Activated CD4-positive, alpha-beta T cell treated with anti-CD3 and anti-CD28 coated beads, Interleukin-2, Interleukin-6, amounts not matched to agents 100 ng/mL and 50 ng/mL, durations not matched to agents 16 hours and 8 hours (primary cell): Measurements from ENCODE around the gene DDX51.

Experiments
- DNase-seq: peaks from one replicate; pipeline ENCODE4 v3.0.0-alpha.2; 2020

The DDX51 gene

GRCh38 chr12:132166801-132167591, 22.9 kb upstream of the DDX51 start:
- no peak for DNase-seq

DNA sequence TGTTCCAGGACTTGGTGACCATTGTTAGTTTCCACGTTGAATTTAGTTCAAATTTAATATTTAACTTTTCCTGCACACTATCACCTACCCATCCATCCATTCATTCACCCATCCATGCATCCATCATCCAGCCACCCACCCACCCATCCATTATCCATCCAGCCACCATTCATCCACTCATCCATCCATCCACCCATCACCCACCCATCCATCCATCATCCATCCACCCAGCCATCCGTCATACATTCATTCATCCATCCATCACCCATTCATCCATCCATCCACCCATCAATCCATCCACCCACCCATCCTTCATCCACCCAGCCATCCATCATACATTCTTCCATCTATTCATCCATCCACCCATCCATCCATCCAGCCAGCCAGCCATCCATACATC, 22.0 kb upstream of the DDX51 start:
- no peak for DNase-seq

DNA sequence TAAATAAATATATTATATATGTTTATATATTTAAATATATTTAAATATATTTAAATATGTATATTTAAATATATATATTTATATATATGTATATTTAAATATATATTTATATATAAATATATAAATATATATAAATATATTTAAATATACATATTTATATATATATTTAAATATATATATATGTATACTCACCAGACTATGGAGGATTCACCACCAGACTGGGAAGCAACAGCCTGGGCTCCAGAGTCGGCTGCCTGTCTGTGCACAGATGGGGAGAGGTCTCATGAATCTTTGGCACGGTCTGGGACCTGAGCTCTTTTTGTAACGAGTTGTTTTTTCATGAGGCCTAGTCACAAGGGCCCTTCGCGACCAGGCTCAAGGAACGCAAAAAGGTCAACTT, 21.5 kb upstream of the DDX51 start:
- no peak for DNase-seq

DNA sequence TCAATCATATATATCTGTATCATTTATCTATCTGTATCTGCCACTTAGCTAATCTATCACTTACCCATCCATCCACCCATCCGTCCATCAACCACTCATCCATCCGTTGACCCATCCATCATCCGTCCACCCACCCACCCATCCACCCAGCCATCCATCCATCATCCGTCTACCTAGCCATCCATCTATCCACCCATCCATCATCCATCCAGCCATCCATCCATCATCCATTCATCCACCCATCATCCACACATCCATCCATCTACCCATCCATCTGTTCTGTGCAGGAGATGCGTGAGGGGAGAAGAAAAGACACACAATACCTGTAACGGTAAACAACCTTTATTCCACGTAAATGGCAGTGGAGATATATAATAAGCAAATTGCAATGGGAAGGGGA, 20.3 kb upstream of the DDX51 start:
- no peak for DNase-seq

- DNase-seq: no peak
Observed at GRCh38 chr12:132163911-132164288, 19.8 kb upstream of the DDX51 start.

DNA sequence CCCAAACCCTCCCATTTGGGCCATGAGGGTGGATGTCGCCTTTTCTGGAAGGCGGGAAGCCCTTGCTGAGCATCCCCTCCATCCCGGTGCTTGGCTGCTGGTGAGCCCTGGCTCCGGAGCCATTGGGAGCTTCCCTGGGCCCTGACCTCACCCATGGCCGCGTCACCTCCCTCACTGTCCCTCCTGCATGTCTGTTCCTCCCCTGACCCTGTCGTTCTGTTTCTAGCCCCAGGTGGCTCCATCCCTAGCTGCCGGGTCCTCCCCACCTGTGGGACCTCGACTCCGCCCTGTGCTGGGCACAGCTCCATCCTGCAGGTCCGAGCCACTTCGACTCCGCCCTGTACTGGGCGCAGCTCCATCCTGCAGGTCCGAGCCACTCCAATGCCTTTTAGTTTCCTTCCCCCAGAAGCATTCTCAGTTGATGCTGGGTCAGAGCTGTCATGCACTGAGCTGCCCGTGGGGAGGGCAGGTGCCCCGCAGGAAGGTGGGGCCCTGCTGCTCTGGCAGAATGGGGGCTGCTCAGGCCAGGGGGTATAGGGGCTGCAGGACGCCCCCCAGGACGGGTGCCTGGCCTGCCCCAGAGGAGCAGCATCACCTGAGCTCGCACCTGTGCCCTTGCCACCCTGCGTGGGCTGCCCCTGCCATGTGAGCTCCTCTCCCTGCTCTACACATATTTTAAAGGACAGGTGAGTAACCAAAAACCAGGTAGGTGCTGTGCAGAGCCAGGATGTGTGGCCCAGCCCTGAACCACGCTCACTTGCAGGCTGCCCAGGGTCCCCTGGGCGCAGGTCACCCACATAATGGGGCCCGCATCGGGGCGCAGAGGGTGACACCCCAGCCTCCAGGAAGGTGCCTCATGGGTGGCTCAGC, 19.2 kb upstream of the DDX51 start:
- no peak for DNase-seq

DNA sequence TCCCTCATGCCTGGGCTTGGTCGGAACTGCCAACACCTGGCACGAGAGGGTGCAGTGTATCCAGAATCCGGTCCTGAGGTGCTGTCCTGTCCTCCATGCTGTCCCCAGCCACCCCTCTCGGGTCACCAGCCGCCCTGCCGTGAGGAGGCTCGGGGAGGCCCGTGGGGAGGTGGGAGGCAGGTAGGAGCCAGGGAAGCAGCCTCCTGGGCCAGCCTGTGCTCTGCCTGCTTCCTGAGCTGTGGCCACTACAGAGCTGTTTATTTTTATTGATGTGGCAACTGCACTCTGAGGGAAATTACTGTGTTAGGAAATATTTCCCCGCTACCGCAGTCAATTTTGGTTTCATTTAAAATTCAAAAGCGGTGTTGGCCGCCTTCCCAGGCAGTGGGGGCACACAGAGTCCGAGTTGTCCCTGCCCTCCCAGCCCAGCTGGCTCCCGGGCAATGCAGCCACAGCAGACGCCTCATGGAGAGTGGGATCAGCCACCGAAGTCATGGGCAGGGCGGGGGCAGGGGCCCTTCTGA, 18.5 kb upstream of the DDX51 start:
- no peak for DNase-seq

- DNase-seq: no peak
Observed at GRCh38 chr12:132161796-132162507, 17.8 kb upstream of the DDX51 start.

DNA sequence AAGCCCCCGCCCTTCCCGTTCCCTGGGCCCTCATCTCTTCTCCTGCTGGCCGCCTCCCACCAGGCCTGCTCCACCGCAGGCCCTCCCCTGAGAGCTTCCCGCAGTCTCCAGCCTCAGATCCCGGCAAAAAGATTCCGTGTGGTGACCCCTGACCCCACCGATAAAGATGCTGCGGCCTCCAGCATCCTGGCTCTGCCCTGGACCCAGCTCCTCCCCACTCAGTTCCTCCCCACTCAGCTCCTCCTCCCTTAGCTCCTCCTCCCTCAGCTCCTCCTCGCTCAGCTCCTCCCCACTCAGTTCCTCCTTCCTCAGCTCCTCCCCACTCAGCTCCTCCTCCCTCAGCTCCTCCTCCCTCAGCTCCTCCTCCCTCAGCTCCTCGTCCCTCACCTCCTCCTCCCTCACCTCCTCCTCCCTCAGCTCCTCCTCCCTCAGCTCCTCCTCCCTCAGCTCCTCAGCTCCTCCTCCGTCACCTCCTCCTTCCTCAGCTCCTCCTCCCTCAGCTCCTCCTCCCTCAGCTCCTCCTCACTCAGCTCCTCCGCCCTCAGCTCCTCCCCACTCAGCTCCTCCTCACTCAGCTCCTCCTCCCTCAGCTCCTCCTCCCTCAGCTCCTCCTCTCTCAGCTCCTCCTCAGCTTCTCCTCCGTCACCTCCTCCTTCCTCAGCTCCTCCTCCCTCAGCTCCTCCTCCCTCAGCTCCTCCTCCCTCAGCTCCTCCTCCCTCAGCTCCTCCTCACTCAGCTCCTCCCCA, 17.1 kb upstream of the DDX51 start:
- no peak for DNase-seq

- no peak for DNase-seq
Observed at GRCh38 chr12:132160601-132161035, 16.5 kb upstream of the DDX51 start.

GRCh38 chr12:132160016-132160415, 15.9 kb upstream of the DDX51 start:
- DNase-seq: no peak

GRCh38 chr12:132159555-132160003, 15.5 kb upstream of the DDX51 start:
- DNase-seq: no peak

GRCh38 chr12:132158677-132159554, 14.8 kb upstream of the DDX51 start:
- DNase-seq: no peak

DNA sequence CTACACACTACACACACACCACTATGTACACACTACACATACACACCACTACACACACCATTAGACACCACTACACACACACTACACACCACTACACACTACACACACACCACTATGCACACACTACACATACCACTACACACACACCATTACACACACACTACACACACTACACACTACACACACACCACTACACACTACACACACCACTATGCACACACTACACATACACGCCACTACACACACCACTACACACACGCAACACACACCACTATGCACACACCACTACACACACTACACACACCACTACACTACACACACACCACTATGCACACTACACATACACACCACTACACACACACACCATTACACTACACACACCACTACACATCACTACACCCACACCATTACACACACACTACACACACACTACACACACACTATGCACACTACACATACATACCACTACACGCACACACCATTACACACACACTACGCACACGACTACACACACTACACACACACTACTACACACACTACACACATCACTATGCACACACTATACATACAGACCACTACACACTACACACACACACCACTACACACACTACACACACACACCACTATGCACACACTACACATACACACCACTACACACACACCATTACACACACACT, 13.8 kb upstream of the DDX51 start:
- no peak for DNase-seq

DNA sequence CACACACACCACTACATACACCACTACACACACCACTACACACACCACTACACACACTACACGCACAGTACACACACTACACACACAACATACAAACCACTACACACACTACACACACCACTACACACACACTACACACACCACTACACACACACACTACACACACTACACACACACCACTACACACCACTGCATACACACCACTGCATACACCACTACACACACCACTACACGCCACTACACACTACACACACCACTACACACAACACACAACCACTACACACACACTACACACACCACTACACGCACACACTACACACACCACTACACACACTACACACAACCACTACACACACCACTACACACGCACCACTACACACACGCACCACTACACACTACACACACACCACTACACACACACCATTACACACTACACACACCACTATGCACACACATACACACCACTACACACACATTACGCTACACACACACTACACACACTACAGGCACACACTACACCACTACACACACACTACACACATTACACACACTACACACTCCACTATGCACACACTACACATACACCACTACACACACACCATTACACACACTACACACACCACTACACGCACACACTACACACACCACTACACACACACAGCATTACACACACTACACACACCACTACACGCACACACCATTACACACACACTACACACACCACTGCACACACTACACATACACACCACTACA, 12.6 kb upstream of the DDX51 start:
- no peak for DNase-seq

DNA sequence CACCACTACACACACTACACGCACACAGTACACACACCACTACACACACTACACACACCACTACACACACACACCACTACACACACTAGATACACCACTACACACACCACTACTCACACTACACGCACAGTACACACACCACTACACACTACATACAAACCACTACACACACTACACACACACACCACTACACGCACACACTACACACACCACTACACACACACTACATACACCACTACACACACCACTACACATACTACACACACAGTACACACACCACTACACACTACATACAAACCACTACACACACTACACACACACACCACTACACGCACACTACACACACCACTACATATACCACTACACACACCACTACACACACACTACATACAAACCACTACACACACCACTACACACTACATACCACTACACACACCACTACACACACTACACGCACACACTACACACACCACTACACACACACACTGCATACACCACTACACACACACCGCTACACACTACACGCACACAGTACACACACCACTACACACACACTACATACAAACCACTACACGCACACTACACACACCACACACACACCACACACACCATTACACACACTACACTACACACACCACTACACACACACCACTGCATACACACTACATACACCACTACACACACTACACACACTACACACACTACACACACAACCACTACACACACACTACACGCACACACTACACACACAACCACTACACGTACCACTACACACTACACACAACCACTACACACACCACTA, 11.9 kb upstream of the DDX51 start:
- no peak for DNase-seq

DNA sequence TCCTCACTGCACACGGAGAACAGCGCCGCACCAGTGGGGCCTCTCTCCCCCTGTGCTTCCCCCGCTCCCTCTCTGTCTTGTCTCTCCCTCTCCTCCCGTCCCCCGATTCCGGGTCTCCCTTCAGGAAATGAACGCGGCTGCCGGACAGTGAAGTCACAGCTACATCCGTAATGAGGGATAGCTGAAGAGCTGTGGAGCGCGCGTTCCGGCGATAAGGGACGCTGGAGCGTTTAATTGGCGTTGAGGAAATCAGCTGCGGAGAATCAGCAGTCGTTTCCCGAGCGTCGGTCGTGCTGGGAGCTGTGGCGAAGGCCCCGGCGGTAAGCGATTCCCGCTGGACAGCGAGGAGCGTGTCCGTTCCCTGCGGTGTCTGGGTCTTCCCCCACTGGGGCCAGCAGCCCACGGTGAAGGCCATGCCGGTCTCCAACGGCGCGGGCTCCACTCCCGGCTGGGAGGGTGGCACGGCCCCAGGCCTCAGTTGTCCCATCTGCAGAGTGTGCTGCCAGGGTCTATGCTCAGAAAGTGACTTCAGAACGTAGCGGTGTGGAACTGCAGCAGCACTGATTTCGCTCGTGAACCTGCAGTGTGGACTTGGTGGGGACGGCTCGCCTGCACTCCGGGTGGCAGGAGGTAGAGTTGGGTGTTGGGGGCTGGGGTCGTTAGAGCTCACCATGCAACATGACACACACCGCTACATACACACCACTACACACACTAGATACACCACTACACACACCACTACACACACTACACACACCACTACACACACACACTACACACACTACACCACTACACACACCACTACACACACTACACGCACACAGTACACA, 11.0 kb upstream of the DDX51 start:
- no peak for DNase-seq

DNA sequence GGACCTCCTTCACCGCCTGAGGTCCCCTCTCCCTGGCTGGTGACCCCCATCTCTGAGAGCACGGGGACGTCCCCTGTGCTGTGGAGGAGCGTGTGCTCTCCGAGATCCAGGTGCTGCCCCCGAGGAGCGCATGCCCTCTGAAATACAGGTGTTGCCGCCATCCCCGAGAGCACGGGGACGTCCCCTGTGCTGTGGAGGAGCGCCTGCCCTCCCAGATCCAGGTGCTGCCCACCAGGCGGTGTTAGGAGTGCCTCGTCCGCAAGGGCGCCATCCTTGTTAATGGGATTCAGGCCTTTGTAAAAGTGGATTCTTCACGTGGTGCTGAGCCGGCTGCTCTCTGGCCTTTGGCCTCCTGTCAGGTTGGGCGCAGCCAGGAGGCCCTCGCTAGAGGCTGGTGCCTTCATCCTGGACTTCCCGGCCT, 10.2 kb upstream of the DDX51 start:
- DNase-seq: no peak
